Measurements from ENCODE around the gene OPN1MW.
"Not testable (repeated sequence)": the region's sequence is repeated elsewhere in the genome, so short reads cannot be mapped to it uniquely, and the experiment has no call there.

The OPN1MW gene

DNA sequence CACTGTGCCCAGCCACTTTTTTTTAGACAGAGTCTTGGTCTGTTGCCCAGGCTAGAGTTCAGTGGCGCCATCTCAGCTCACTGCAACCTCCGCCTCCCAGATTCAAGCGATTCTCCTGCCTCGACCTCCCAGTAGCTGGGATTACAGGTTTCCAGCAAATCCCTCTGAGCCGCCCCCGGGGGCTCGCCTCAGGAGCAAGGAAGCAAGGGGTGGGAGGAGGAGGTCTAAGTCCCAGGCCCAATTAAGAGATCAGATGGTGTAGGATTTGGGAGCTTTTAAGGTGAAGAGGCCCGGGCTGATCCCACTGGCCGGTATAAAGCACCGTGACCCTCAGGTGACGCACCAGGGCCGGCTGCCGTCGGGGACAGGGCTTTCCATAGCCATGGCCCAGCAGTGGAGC is at the start of gene OPN1MW:
Gene OPN1MW (plus strand): TSS at position 301 of the 400 bp plus-strand sequence. CDS start 82 bp downstream, at position 383.
- DNase-seq (ENCODE audit: low read depth); in situ Hi-C loops (cut with HindIII; ENCODE audit: low sequenced_read_pairs): not testable (repeated sequence)

DNA sequence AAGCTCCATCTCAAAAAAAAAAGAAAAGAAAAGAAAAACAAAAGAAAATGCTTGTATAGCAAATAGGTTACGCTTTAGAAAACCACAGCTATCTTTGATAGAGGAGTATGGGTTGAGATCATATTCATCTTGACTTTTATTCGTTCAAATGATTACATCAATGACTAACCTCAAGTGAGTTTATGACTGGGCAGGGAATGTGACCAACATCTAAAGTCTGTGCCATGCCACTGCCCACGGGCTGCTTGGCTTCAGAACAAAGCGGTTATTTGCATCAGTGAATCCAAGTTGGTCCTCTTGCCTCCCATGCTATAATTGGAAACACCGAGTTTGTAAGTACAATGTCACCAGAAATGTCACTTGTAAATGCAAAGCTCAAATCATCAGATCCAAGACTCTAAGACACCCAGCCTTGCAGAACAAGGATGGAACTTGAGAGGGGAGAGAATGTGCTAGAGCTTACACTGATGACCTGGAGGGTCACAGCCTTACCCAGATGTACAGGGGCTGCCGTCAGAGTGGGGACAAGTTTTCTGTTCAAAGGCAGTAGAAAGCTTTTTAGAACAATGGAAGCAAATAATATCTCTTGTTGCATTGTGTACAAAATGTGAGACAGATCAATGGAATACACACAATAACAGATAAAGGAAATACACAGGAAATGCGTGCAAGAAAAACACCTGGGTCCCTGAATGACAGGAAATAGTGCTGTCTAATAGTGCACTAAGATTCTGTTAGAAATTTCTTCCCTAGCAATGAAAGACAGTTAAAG is 46.8 kb upstream of the OPN1MW start:
- in situ Hi-C loops (cut with HindIII; ENCODE audit: low sequenced_read_pairs), result no loop called here
- DNase-seq (ENCODE audit: low read depth), result no peak
- no peak overlapping the region for H3K4me3 ChIP-seq (ENCODE audit: low read depth, low read length)
- TF ChIP-seq, protein P1, sequence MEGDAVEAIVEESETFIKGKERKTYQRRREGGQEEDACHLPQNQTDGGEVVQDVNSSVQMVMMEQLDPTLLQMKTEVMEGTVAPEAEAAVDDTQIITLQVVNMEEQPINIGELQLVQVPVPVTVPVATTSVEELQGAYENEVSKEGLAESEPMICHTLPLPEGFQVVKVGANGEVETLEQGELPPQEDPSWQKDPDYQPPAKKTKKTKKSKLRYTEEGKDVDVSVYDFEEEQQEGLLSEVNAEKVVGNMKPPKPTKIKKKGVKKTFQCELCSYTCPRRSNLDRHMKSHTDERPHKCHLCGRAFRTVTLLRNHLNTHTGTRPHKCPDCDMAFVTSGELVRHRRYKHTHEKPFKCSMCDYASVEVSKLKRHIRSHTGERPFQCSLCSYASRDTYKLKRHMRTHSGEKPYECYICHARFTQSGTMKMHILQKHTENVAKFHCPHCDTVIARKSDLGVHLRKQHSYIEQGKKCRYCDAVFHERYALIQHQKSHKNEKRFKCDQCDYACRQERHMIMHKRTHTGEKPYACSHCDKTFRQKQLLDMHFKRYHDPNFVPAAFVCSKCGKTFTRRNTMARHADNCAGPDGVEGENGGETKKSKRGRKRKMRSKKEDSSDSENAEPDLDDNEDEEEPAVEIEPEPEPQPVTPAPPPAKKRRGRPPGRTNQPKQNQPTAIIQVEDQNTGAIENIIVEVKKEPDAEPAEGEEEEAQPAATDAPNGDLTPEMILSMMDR (IDR thresholded peaks at IDR 0.05; ENCODE audit: low read depth, low read length, missing control alignments), result no peak

More for the DNA sequence above, at the start of gene OPN1MW:
- not testable (repeated sequence) for H3K4me3 ChIP-seq (ENCODE audit: low read depth, low read length)

DNA sequence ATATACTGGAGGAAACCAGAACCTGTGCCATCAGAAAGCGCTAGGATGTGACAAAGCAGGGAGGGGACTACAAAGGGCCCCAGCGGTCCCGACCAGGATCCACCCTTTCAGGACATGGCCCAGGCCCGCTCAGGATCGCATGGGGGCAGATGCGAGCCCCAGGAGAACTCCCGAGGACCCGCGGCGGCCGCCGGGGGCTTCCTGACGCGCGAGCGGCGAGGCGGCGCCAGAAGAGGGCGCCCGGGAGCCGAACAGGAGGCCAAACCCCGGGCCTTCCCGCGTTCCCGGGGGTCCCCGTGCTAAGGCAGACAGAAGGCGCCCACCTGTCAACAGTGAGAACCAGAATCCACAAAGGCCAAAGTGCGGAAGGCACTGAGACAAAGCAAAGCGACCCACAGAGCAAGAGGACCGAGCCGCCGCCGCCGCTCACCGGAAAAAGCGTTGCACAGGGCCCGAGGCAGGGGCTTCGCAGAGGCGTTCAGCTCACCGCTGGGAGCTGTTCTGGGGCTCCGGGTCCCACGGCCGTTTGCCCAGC is 45.7 kb upstream of the OPN1MW start:
- DNase-seq (ENCODE audit: low read depth), result no peak
- H3K4me3 ChIP-seq (ENCODE audit: low read depth, low read length), result no peak overlapping the region
- in situ Hi-C loops (cut with HindIII; ENCODE audit: low sequenced_read_pairs), result no loop called here

DNA sequence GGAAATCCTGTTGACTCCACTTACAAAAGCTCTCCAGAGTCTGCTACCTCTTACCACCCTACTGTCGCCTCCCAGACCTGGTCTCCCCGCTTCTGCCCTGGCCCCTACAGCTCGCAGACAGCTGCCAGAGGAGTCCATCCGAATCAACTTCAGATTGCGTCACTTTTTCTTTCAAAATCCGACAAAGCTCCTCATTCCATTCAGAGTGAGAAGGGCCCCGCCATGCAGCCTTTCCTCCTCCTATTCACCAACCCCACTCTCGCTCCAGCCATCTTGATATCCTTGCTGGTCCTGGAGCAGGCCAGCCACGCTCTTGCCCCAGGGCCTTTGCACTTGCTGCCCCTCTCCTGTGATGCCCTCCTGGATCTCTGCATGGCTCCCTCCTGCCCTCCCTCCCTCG is 43.5 kb upstream of the OPN1MW start:
- H3K4me3 ChIP-seq (ENCODE audit: low read depth, low read length), result no peak overlapping the region
- DNase-seq (ENCODE audit: low read depth), result no peak
- TF ChIP-seq, protein P1 (IDR thresholded peaks at IDR 0.05; ENCODE audit: low read depth, low read length, missing control alignments), result no peak
- in situ Hi-C loops (cut with HindIII; ENCODE audit: low sequenced_read_pairs), result no loop called here

More for the DNA sequence above, 45.7 kb upstream of the OPN1MW start:
- TF ChIP-seq, protein P1 (IDR thresholded peaks at IDR 0.05; ENCODE audit: low read depth, low read length, missing control alignments), result peak; percentile 69

DNA sequence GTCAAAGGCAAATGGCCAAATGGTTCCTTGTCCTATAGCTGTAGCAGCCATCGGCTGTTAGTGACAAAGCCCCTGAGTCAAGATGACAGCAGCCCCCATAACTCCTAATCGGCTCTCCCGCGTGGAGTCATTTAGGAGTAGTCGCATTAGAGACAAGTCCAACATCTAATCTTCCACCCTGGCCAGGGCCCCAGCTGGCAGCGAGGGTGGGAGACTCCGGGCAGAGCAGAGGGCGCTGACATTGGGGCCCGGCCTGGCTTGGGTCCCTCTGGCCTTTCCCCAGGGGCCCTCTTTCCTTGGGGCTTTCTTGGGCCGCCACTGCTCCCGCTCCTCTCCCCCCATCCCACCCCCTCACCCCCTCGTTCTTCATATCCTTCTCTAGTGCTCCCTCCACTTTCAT is 42.2 kb upstream of the OPN1MW start:
- no peak overlapping the region for H3K4me3 ChIP-seq (ENCODE audit: low read depth, low read length)
- in situ Hi-C loops (cut with HindIII; ENCODE audit: low sequenced_read_pairs), result no loop called here
- TF ChIP-seq, protein P1 (IDR thresholded peaks at IDR 0.05; ENCODE audit: low read depth, low read length, missing control alignments), result no peak
- no peak for DNase-seq (ENCODE audit: low read depth)

DNA sequence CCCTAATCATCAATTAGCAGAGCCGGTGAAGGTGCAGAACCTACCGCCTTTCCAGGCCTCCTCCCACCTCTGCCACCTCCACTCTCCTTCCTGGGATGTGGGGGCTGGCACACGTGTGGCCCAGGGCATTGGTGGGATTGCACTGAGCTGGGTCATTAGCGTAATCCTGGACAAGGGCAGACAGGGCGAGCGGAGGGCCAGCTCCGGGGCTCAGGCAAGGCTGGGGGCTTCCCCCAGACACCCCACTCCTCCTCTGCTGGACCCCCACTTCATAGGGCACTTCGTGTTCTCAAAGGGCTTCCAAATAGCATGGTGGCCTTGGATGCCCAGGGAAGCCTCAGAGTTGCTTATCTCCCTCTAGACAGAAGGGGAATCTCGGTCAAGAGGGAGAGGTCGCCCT is 41.7 kb upstream of the OPN1MW start:
- DNase-seq (ENCODE audit: low read depth), result no peak
- in situ Hi-C loops (cut with HindIII; ENCODE audit: low sequenced_read_pairs), result no loop called here
- H3K4me3 ChIP-seq (ENCODE audit: low read depth, low read length), result no peak overlapping the region
- TF ChIP-seq, protein P1 (IDR thresholded peaks at IDR 0.05; ENCODE audit: low read depth, low read length, missing control alignments), result no peak

DNA sequence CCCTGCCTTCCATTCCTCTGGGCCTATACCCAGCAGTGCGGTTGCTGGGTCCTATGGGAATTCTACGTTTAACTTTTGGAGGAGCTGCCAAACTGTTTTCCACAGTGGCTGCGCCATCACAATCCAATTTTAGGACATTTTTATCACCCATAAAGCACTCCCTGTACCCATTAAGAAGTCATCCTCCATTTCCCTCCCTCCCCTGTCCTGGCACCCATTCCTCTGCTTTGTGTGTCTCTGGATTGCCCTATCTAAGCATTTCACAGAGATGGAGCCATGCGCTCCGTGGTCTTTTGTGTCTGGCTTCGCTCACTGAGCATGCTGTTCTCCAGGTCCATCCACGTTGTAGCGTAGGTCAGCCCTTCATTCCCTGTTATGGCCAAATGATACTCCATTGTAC is 40.0 kb upstream of the OPN1MW start:
- DNase-seq (ENCODE audit: low read depth), result no peak
- in situ Hi-C loops (cut with HindIII; ENCODE audit: low sequenced_read_pairs), result no loop called here
- TF ChIP-seq, protein P1 (IDR thresholded peaks at IDR 0.05; ENCODE audit: low read depth, low read length, missing control alignments), result no peak
- H3K4me3 ChIP-seq (ENCODE audit: low read depth, low read length), result no peak overlapping the region
